Sigmoid colon (tissue), 7 donors: Measurements from ENCODE around the gene CEP20. TPM values are rescaled to one million over a fixed set of nuclear protein-coding genes. Genes with fewer than 3 reads are reported as not detected.
"Not testable (repeated sequence)": the region's sequence is repeated elsewhere in the genome, so short reads cannot be mapped to it uniquely, and the experiment has no call there.

Source experiments
- DNase-seq: peaks from one replicate; pipeline ENCODE4 v3.0.0-alpha.2; 2019
- H3K27ac ChIP-seq, 4 donors: fragments of 200-600 bp; sonication (generic); one replicate each; pipeline ENCODE4 v1.5.1; 2016 to 2019; ENCODE audit warnings: mild to moderate bottlenecking in 1 of 4
- H3K27me3 ChIP-seq, 3 donors: fragments of 200-600 bp; sonication (generic); one replicate each; pipeline ENCODE4 v1.5.1; 2019; ENCODE audit warnings: mild to moderate bottlenecking in 1 of 3
- H3K36me3 ChIP-seq, 4 donors: fragments of 200-600 bp; sonication (generic); one replicate each; pipeline ENCODE4 v1.5.1; 2016 to 2019
- H3K4me1 ChIP-seq, 4 donors: fragments of 200-600 bp; sonication (generic); one replicate each; pipeline ENCODE4 v1.5.1; 2017 to 2019
- H3K4me3 ChIP-seq, 4 donors: fragments of 200-600 bp; sonication (generic); one replicate each; pipeline ENCODE4 v1.5.1; 2017 to 2019; ENCODE audit warnings: mild to moderate bottlenecking in 2 of 4, moderate library complexity in 1 of 4
- H3K9me3 ChIP-seq, 4 donors: fragments of 200-600 bp in 3 of 4; sonication (generic) in 3 of 4; one replicate each; pipeline versions ENCODE4 v1.5.1 to v1.6.1; 2013 to 2019
- EP300 ChIP-seq, 4 donors: sonication (generic); formaldehyde crosslinking; IDR thresholded peaks; one replicate each; pipeline ENCODE4 v1.6.1; 2017; ENCODE audit warnings: antibody characterized with exemption in 4 of 4
- POLR2A ChIP-seq, 2 donors: fragments of 450-650 bp; IDR thresholded peaks; one replicate each; pipeline ENCODE4 v1.6.1; 2016; ENCODE audit warnings: antibody characterized with exemption in 2 of 2, mild to moderate bottlenecking in 2 of 2, moderate library complexity in 2 of 2
- POLR2AphosphoS5 ChIP-seq, 4 donors: sonication (generic); formaldehyde crosslinking; IDR thresholded peaks; one replicate each; pipeline ENCODE4 v1.6.1; 2017; ENCODE audit warnings: antibody characterized with exemption in 4 of 4
- WGBS, 2 donors: extraction: QIAGEN DNeasy Blood & Tissue Kit; methylation state at CpG; one replicate each; pipeline ENCODE4 v1.1.7; 2013; 5-methylcytosine and 5-hydroxymethylcytosine counted together
- intact Hi-C: fragments of 100-400 bp; cut with DNase I; formaldehyde crosslinking; loops from one replicate; pipeline ENCODE4 v1.15.1; 2023
- polyA plus RNA-seq, 3 donors: library from polyadenylated mRNA; stranded (reverse); fragments of 200-250 nt; gene quantifications; one replicate each; pipeline ENCODE4 v1.2.3, GENCODE V29; 2013
- total RNA-seq, 4 donors: library from RNA; depleted of rRNA; stranded (reverse); fragments of >200 nt; gene quantifications; one replicate each; pipeline ENCODE4 v1.1.0, GENCODE V29; 2016
- TF ChIP-seq, protein P1 (sequence below), 4 experiments: fragments of 450-650 bp in 3 of 4; fragments of 200-600 bp in 1 of 4; IDR thresholded peaks; one replicate each; pipeline ENCODE4 v1.5.1; 2016 to 2019; ENCODE audit warnings: antibody characterized with exemption in 4 of 4, mild to moderate bottlenecking in 3 of 4, moderate library complexity in 2 of 4
- donor health status: healthy with polysubstance abuse.
- donor health status: Bipolar disorder and iron deficiency.
- donor health status: healthy.

The CEP20 gene
- total and polyA plus RNA-seq, 7 donors, result 23.9 to 44.2 (median 31.6) TPM

GRCh38 chr16:15853021-15853420 is 35.4 kb downstream of the CEP20 start:
- DNase-seq, result no peak
- peak overlapping the region; percentile 51 to 70 (median 68) for H3K4me3 ChIP-seq
- intact Hi-C loops, result no loop called here
- H3K9me3 ChIP-seq, result no peaks in the 10 kb centered on the region
- no peak for TF ChIP-seq POLR2AphosphoS5 (IDR thresholded peaks at IDR 0.05)
- no peak for TF ChIP-seq POLR2A (IDR thresholded peaks at IDR 0.05)
- TF ChIP-seq, protein P1, sequence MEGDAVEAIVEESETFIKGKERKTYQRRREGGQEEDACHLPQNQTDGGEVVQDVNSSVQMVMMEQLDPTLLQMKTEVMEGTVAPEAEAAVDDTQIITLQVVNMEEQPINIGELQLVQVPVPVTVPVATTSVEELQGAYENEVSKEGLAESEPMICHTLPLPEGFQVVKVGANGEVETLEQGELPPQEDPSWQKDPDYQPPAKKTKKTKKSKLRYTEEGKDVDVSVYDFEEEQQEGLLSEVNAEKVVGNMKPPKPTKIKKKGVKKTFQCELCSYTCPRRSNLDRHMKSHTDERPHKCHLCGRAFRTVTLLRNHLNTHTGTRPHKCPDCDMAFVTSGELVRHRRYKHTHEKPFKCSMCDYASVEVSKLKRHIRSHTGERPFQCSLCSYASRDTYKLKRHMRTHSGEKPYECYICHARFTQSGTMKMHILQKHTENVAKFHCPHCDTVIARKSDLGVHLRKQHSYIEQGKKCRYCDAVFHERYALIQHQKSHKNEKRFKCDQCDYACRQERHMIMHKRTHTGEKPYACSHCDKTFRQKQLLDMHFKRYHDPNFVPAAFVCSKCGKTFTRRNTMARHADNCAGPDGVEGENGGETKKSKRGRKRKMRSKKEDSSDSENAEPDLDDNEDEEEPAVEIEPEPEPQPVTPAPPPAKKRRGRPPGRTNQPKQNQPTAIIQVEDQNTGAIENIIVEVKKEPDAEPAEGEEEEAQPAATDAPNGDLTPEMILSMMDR (IDR thresholded peaks at IDR 0.05), result no peak
- TF ChIP-seq EP300 (IDR thresholded peaks at IDR 0.05), result no peak
- peaks cover 16 to 63% (median 29%) of the 10 kb centered on the region in 4 donors for H3K36me3 ChIP-seq
- peak overlapping the region; percentile 95 to 98 (median 96) for H3K27ac ChIP-seq
- 80 to 82% methylated on average over 4 of the region's 4 CpGs for WGBS, 2 donors
- H3K27me3 ChIP-seq, result peaks cover 0 to 4% (median 4%) of the 10 kb centered on the region in 3 donors
- H3K4me1 ChIP-seq, result peaks cover 0 to 43% (median 26%) of the 10 kb centered on the region in 4 donors

DNA sequence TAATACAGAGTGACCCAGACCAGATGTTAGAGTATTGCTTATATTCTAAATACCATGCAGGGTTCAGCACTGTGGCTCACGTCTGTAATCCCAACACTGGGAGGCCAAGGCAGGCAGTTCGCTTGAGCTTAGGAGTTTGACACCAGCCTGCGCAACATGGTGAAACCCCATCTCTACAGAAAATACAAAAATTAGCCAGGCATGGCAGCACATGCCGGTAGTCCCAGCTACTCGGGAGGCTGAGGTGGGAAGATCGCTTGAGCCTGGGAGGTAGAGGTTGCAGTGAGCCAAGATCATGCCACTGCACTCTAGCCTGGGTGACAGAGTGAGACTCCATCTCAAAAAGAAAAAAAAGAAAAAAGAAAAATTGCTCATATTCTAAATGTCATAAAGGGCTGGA is 37.8 kb downstream of the CEP20 start:
- H3K27me3 ChIP-seq, DNase-seq, H3K9me3 ChIP-seq, intact Hi-C loops: not testable (repeated sequence)
- peaks cover 0 to 61% (median 49%) of the 10 kb centered on the region in 4 donors for H3K4me1 ChIP-seq
- peak overlapping the region; percentile 51 to 70 (median 68) for H3K4me3 ChIP-seq
- peak in 1 of 4 donors; percentile 33 for TF ChIP-seq POLR2AphosphoS5 (IDR thresholded peaks at IDR 0.05)
- H3K27ac ChIP-seq, result peak overlapping the region; percentile 95 to 98 (median 96)
- 87 to 93% methylated on average over 6 of the region's 6 CpGs for WGBS, 2 donors
- peaks cover 16 to 81% (median 39%) of the 10 kb centered on the region in 4 donors for H3K36me3 ChIP-seq

DNA sequence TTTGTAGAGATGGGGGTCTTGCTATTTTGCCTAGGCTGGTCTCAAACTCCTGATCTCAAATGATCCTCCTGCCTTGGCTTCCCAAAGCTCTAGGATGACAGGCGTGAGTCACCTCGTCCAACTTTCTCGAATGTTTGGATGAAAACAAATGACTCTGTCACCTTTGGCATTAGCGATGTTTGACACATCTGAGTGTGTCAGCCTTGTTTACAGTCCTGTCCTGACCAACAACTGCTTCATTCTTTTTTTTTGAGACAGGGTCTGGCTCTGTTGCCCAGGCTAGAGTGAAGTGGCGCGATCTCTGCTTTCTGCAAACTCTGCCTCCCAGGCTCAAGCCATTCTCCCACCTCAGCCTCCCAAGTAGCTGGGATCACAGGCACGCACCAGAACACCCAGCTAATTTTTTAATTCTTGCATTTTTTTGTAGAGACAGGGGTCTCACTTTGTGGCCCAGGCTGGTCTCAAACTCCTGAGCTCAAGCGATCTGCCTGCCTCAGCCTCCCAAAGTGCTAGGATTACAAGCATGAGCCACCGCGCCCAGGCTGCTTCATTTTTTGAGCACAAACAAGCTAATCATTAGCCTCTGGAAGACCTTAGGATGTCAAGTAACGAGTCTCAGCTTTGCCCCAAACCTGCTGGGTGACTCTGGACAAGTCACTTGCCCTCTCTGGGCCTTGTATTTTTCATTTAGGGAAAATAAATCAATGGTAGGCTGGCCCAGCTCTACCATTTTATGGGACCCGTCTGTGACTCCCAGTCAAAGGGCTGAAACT is 39.0 kb downstream of the CEP20 start:
- peaks cover 15 to 84% (median 41%) of the 10 kb centered on the region in 4 donors for H3K36me3 ChIP-seq
- peak overlapping the region; percentile 51 to 70 (median 68) for H3K4me3 ChIP-seq
- no peak for DNase-seq
- TF ChIP-seq POLR2AphosphoS5 (IDR thresholded peaks at IDR 0.05) (peak in 1 of 4 donors; percentile 19), EP300 (IDR thresholded peaks at IDR 0.05) (no peak)
- H3K27me3 ChIP-seq, result no peaks in the 10 kb centered on the region
- WGBS, 2 donors, result 73 to 81% methylated on average over 12 of the region's 12 CpGs
- H3K9me3 ChIP-seq, result no peaks in the 10 kb centered on the region
- peaks cover 0 to 72% (median 58%) of the 10 kb centered on the region in 4 donors for H3K4me1 ChIP-seq
- peak overlapping the region; percentile 95 to 98 (median 96) for H3K27ac ChIP-seq
- intact Hi-C loops, result no loop called here

- peak; percentile 64 for DNase-seq
- Histone ChIP-seq H3K27me3 (no peaks in the 10 kb centered on the region), H3K27ac (peak overlapping the region; percentile 95 to 98 (median 96)), H3K36me3 (peaks cover 3 to 68% (median 36%) of the 10 kb centered on the region in 4 donors), H3K4me1 (peaks cover 0 to 89% (median 71%) of the 10 kb centered on the region in 4 donors), H3K4me3 (peak overlapping the region in 3 of 4 donors; percentile 51 to 69 (median 67)), H3K9me3 (no peaks in the 10 kb centered on the region)
- 63 to 65% methylated on average over 9 of the region's 9 CpGs for WGBS, 2 donors
- TF ChIP-seq EP300 (IDR thresholded peaks at IDR 0.05) (peak in 1 of 4 donors; percentile 40), POLR2AphosphoS5 (IDR thresholded peaks at IDR 0.05) (peak; percentile 46 to 82 (median 74)), POLR2A (IDR thresholded peaks at IDR 0.05) (no peak)
- TF ChIP-seq, protein P1 (IDR thresholded peaks at IDR 0.05), result no peak
- intact Hi-C loops, result no loop called here
Measured at GRCh38 chr16:15847611-15848175, 40.7 kb downstream of the CEP20 start.

- peak overlapping the region; percentile 6 to 69 (median 59) for H3K4me3 ChIP-seq
- peaks cover 0 to 65% (median 40%) of the 10 kb centered on the region in 4 donors for H3K36me3 ChIP-seq
- H3K27ac ChIP-seq, result peak overlapping the region; percentile 95 to 98 (median 96)
- H3K9me3 ChIP-seq, result no peaks in the 10 kb centered on the region
- no peaks in the 10 kb centered on the region for H3K27me3 ChIP-seq
- 76 to 85% methylated on average over 4 of the region's 4 CpGs for WGBS, 2 donors
- intact Hi-C loops, result no loop called here
- H3K4me1 ChIP-seq, result peaks cover 0 to 99% (median 77%) of the 10 kb centered on the region in 4 donors
- peak; percentile 41 for DNase-seq
- peak in 1 of 4 donors; percentile 4 for TF ChIP-seq POLR2AphosphoS5 (IDR thresholded peaks at IDR 0.05)
- TF ChIP-seq, protein P1 (IDR thresholded peaks at IDR 0.05), result no peak
Measured at GRCh38 chr16:15846510-15846909, 41.9 kb downstream of the CEP20 start.
